ENCODE results near the gene CEBPZ.

CEBPZ gene

GRCh38 chr2:37244017-37244416, 12.6 kb upstream of the CEBPZ start:
- Histone ChIP-seq H3K4me1 (ENCODE audit: insufficient read depth, low read length, poor library complexity, severe bottlenecking) (no peaks in the 10 kb centered on the region), H3K27me3 (ENCODE audit: insufficient read depth, low read length, poor library complexity, severe bottlenecking) (no peaks in the 10 kb centered on the region), H2AFZ (ENCODE audit: low read length) (no peak overlapping the region), H3K9me3 (ENCODE audit: insufficient read depth, low read depth, low read length) (no peaks in the 10 kb centered on the region), H3F3A (ENCODE audit: low read depth) (no peaks in the 10 kb centered on the region), H3K79me2 (ENCODE audit: insufficient read depth, low read length) (no peaks in the 10 kb centered on the region), H4K20me1 (ENCODE audit: insufficient read depth, low read length, poor library complexity, severe bottlenecking) (no peaks in the 10 kb centered on the region), H3K4me2 (ENCODE audit: low read depth, low read length, poor library complexity, severe bottlenecking) (no peak overlapping the region), H3K9ac (ENCODE audit: low read depth, low read length, poor library complexity, severe bottlenecking) (no peak overlapping the region), H3K4me3 (ENCODE audit: low read length, poor library complexity, severe bottlenecking) (no peak overlapping the region), H3K9me2 (replicated peaks; ENCODE audit: low read depth, low read length) (no peaks in the 10 kb centered on the region), H3K36me3 (ENCODE audit: insufficient read depth, low read length) (peaks cover 70% of the 10 kb centered on the region)
- TF ChIP-seq CTCF (conservative IDR thresholded peaks at IDR 0.05; ENCODE audit: low read length): no peak
- TF ChIP-seq EZH2phosphoT487 (IDR thresholded peaks at IDR 0.05; ENCODE audit: borderline replicate concordance): no peak

DNA sequence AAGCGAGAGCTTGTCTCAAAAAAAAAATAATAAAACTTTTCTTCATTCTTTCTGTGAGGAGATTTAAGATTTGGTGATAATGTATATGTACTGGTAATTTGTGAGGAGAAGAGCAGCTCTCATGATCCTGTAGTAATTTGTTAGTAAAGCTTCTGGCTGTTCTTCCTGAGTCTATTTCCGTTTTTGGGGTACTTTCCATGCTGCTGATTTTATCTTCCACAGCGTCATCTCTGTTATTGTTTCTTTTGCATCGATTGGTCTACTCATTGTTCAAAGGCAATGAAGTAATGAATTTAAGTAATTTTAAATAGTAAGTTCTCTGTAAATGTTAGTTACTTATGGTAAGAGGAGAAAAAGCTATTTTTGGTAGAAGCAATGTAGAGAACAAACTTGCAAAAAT, 12.0 kb upstream of the CEBPZ start:
- H3K9me2 ChIP-seq (replicated peaks; ENCODE audit: low read depth, low read length): no peaks in the 10 kb centered on the region
- H3K9ac ChIP-seq (ENCODE audit: low read depth, low read length, poor library complexity, severe bottlenecking): no peak overlapping the region
- TF ChIP-seq CTCF (conservative IDR thresholded peaks at IDR 0.05; ENCODE audit: low read length) (no peak), EZH2phosphoT487 (IDR thresholded peaks at IDR 0.05; ENCODE audit: borderline replicate concordance) (no peak)
- H3K79me2 ChIP-seq (ENCODE audit: insufficient read depth, low read length): no peaks in the 10 kb centered on the region
- H3K36me3 ChIP-seq (ENCODE audit: insufficient read depth, low read length): peaks cover 64% of the 10 kb centered on the region
- H3K9me3 ChIP-seq (ENCODE audit: insufficient read depth, low read depth, low read length): no peaks in the 10 kb centered on the region
- H3K4me2 ChIP-seq (ENCODE audit: low read depth, low read length, poor library complexity, severe bottlenecking): no peak overlapping the region
- no peaks in the 10 kb centered on the region for H3K4me1 ChIP-seq (ENCODE audit: insufficient read depth, low read length, poor library complexity, severe bottlenecking)
- no peaks in the 10 kb centered on the region for H4K20me1 ChIP-seq (ENCODE audit: insufficient read depth, low read length, poor library complexity, severe bottlenecking)
- H3K27me3 ChIP-seq (ENCODE audit: insufficient read depth, low read length, poor library complexity, severe bottlenecking): no peaks in the 10 kb centered on the region
- H3K4me3 ChIP-seq (ENCODE audit: low read length, poor library complexity, severe bottlenecking): no peak overlapping the region
- no peaks in the 10 kb centered on the region for H3F3A ChIP-seq (ENCODE audit: low read depth)
- H2AFZ ChIP-seq (ENCODE audit: low read length): no peak overlapping the region

DNA sequence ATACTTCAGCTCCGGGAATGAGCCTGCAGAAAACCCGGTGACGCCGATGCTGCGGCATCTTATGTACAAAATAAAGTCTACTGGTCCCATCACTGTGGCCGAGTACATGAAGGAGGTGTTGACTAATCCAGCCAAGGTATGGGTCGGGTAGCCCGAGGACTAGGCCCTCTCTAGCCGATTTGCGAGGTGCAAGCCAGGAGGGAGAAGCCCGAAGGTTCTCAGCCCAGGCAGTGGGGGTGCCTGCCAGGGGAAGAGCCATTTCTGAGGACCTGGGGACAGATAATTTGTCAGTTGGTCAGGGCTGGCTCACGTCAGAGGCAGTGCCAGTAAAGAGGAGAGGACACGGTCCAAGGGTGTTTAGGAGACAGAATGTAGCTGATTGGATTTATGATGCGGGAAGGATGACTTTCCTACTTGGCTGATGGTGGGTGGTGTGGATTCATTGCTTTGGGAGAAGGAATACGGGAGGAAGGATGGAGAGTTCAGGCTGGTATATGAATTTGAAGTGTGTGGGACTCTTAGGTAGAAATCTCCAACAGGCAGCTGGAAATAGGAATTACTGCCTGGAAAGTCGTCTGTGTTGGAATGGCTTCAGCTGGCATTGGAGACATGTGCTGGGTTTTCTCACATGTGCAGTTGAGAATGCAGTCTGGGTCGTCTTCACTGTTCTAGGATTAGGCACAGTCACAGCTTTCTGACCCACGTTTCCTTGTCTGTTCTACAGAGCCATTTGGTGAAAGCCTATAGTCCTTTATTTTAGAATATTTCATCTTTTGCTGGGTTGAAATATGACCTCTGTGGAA, 936 bp upstream of the CEBPZ start:
- peaks cover 79% of the 10 kb centered on the region for H3K79me2 ChIP-seq (ENCODE audit: insufficient read depth, low read length)
- H3K4me2 ChIP-seq (ENCODE audit: low read depth, low read length, poor library complexity, severe bottlenecking): peak overlapping the region; percentile 84
- H3F3A ChIP-seq (ENCODE audit: low read depth): no peaks in the 10 kb centered on the region
- peaks cover 53% of the 10 kb centered on the region for H3K4me1 ChIP-seq (ENCODE audit: insufficient read depth, low read length, poor library complexity, severe bottlenecking)
- H3K27me3 ChIP-seq (ENCODE audit: insufficient read depth, low read length, poor library complexity, severe bottlenecking): no peaks in the 10 kb centered on the region
- H3K9me2 ChIP-seq (replicated peaks; ENCODE audit: low read depth, low read length): no peaks in the 10 kb centered on the region
- H3K36me3 ChIP-seq (ENCODE audit: insufficient read depth, low read length): peaks cover 12% of the 10 kb centered on the region; the same call in 1 of the 2 replicates
- TF ChIP-seq EZH2phosphoT487 (IDR thresholded peaks at IDR 0.05; ENCODE audit: borderline replicate concordance): no peak
- H3K4me3 ChIP-seq (ENCODE audit: low read length, poor library complexity, severe bottlenecking): peak overlapping the region; percentile 87
- peak overlapping the region; percentile 87 for H3K9ac ChIP-seq (ENCODE audit: low read depth, low read length, poor library complexity, severe bottlenecking)
- peaks cover 39% of the 10 kb centered on the region for H4K20me1 ChIP-seq (ENCODE audit: insufficient read depth, low read length, poor library complexity, severe bottlenecking)
- H2AFZ ChIP-seq (ENCODE audit: low read length): peak overlapping the region; percentile 99
- no peaks in the 10 kb centered on the region for H3K9me3 ChIP-seq (ENCODE audit: insufficient read depth, low read depth, low read length)
